ENCODE data around the gene CLIC4.
"Not testable (repeated sequence)": the region's sequence is repeated elsewhere in the genome, so short reads cannot be mapped to it uniquely, and the experiment has no call there.

Gene CLIC4

GRCh38 chr1:24820221-24820620 is 75.0 kb downstream of the CLIC4 start:
- DNase-seq (ENCODE audit: low read depth), result not testable (repeated sequence)

DNA sequence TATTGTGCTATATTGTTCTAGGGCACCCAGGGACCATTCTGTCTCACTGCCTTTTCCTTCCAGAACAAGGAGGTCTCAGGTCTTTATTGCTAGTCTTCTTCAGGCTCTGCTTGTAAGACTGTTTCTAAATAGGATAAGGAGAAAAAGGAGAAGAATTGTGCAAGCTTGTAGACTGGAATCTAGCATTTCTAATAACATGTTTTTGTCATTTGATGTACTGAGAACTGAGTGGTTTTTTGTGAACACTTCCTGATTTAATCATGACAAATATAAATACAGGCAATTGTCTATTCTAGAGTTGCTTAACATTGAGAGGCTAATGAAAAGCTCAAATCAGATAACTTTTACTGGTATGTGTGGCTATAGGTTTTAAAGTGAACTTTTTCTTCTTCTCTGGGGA is 77.6 kb downstream of the CLIC4 start:
- DNase-seq (ENCODE audit: low read depth), result no peak

DNA sequence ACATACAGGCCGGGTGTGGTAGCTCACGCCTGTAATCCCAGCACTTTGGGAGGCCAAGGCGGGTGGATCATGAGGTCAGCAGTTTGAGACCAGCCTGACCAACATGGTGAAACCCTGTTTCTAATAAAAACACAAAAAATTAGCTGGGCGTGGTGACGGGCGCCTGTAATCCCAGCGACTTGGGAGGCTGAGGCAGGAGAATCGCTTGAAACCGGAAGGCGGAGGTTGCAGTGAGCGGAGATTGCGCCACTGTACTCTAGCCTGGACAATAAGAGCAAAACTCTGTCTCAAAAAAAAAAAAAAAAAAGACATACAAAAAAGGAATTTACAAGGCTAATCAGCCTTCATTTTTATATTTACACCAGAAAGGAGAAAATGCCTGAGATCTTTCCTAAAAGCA is 78.2 kb downstream of the CLIC4 start:
- not testable (repeated sequence) for DNase-seq (ENCODE audit: low read depth)

DNA sequence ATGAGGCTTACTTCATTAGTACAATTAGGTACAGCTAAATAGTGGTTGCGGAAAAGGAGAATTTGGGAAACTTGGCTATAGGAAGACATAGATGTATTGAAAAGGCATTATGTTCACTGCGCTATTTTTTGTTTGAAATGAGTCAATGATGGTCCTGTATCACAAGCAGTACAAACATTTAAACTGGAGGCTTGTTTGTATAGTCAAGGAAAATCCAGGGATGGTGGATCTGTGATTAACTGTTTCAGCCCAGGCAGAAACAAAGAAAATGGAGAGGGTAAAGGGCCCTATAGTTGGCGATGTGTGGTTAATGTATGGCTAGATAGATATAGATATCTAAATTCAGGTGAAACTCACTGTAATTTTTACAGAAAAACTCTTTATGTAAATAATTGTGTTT is 79.9 kb downstream of the CLIC4 start:
- no peak for DNase-seq (ENCODE audit: low read depth)

DNA sequence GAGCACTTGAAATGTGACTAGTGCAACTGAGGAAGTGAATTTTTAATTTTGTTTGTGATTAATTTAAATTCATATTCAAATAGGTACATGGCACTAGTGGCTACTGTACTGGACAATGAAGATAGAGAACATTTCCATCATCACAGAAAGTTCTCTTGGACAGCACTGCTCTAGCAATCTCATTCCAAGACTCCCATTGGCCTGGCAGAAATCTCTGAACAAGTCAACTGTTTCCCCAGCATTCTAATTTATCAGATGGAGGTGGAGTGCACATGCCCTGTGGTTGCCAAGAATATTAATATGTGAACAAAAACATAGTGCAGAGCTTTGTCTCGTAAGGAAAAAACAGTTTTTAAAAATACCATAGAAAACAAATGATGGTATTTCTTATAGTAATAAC is 81.3 kb downstream of the CLIC4 start:
- no peak for DNase-seq (ENCODE audit: low read depth)

DNA sequence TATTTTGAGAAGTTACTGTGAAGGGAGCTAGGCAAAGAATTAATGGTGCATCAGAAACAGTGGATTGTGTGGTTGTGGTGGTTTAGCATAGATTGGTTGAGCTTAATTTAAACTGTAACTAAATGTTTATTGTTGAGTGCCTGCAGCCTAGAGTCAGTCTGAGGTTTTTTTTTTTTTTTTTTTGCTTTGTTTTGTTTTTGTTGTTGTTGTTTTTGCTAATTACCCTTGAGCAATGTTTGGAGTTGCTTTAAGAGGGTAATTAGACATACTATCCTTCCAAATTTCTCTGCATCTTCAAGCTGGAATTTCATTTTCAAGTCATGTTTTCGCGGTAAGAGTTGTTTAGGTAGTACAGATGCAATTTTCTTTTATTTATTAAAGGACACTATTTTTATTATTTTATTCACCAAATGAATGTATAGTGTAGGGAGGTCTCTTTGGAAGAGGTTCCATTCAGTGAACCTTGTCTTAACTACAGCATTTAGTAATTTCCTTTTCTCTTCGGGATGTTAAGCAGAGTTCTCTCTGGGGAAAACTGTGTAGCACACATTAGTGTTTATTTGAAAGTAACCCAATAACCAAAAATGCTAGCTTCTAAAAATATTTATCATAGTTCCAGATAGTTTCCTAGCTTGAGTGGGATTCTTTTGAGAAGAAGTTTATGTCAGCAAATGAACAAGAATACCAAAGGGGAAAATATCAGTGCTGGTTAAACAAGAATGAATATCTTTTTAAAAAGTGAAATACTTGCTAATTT is 82.3 kb downstream of the CLIC4 start:
- DNase-seq (ENCODE audit: low read depth), result no peak

- DNase-seq (ENCODE audit: low read depth), result no peak
These were observed 83.1 kb downstream of the CLIC4 start for GRCh38 chr1:24828183-24828886.

- no peak for DNase-seq (ENCODE audit: low read depth)
These were observed 83.6 kb downstream of the CLIC4 start for GRCh38 chr1:24828887-24829192.

- no peak for DNase-seq (ENCODE audit: low read depth)
These were observed 85.5 kb downstream of the CLIC4 start for GRCh38 chr1:24830680-24831272.

GRCh38 chr1:24841593-24841992 is 96.3 kb downstream of the CLIC4 start:
- DNase-seq (ENCODE audit: low read depth), result no peak

DNA sequence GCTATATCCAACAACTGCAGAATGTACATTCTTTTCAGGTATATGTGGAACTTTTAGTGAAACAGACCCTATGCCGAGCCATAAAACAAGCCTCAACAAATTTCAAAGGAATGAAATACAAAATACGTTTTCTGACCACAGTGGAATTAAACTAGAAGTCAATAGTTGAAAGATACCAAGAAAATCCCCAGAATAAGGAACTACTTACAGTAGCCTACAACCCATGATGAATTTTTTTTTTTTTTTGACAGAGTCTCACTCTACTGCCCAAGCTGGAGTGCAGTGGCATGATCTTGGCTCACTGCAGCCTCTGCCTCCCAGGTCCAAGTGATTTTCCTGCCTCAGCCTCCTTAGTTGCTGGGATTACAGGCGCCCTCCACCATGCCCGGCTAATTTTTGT is 101.4 kb downstream of the CLIC4 start:
- DNase-seq (ENCODE audit: low read depth), result no peak

DNA sequence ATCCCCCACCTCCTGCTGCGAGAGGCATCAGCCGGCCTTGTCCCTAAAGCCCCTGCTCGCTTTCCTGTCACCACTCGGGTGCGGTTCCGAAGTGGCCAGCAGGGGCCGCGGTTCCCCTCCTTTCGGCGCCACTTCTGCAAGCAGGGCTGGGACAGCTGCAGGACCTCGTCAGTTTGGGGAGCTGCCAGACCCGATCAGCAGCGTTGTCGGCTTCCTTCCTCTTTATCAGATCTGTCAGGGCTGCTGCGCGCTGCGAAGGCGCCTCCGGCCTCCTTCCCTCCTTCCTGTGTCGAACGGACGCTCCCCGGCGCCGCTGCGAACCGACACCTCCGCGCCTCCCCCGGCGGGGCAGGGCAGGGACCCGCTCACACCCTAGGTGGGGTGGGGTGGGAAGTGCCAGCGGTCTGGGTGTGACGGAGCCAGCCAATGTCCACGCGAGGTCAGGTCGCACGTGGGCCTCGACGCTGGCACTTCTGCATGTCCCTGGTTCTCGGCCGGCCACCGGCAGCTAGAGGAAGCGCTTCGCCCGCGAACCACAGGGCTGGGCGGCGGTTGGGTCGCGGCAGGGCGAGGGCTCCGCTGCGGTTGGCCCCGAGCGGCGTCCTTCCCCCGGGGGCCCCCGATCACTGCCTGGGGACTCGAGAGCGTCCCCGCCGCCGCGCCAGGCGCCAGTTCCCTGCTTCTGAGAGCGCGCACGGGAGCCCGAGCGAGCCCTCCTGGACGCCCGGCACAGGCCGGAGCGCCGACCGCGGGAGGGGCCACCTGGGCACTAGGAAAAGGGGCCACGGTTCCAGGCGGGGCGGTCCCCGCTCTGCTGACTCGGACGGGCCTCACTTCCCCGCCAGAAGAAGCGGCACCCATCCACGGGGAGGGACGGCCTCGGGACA is 103.0 kb downstream of the CLIC4 start:
- DNase-seq (ENCODE audit: low read depth), result peak; percentile 31

DNA sequence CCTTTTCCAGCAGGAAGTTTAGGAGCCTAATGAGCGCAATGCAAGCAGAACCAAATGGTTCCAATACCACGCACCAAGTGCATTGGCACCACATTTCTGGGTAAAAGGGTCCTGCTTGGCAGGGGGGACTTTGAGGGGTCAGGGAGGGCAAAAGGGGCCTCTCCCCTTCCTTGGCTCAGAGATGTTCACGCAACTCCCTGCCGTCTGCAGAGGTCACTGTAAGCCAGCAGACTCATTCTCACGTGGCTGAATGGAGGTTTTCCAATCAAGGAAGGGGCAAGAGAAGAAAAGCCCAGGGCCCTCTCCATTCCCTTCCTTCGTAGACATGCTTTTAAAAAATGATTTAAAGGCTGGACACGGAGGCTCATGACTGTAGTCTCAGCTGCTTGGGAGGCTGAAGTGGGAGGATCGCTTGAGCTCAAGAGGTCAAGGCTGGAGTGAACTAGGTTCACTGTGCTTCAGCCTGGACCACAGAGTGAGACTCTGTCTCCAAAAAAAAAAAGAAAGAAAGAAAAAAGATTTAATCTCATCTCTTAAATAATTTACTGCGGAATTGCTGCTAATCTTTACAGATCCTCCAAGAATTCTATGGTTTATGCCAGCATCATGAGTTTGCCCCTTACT is 104.5 kb downstream of the CLIC4 start:
- DNase-seq (ENCODE audit: low read depth), result no peak

DNA sequence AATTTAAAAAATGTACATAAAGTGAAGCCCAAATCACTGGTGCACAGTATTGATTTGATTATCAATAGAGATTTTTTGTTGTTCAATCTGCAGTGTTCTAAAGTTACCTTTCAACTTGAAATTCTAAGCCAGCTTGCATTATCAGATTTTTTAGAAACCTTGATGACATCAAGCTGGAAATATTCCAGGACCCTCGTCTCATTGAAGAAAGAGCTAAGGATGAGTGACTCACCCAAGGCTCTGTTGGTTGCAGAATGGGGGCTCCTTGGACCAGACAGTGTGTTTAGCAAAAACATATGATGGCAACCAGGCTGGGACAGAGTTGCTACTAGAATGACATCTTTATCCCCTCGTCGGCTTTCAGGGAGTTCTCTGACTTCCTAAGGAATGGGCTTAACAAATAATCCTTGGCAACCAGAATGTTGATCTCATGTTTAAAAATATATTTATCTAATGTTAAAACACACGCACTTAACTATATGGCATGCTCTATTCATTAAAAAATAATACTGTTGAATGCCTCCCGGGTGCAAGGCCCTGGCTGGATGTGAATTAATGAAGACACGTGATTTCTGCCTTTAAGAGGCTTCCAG is 105.2 kb downstream of the CLIC4 start:
- no peak for DNase-seq (ENCODE audit: low read depth)

DNA sequence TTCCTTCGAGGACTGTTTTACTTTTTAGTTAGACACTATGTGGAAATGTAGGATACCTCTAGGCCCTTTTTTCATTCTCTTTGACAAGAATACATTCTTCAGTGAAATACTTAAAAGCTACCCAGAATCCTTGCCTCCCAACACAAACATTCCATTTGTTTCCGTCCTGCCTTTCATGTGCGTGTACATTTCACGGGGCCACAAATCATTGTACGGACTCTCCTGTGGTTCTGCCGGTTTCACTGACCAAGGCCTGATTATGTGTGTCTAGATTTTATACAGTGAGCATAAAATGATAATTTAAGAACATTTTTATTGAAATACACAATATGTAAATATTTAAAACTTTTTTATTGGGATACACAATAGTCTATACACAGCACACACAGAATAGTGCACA is 108.4 kb downstream of the CLIC4 start:
- DNase-seq (ENCODE audit: low read depth), result no peak

DNA sequence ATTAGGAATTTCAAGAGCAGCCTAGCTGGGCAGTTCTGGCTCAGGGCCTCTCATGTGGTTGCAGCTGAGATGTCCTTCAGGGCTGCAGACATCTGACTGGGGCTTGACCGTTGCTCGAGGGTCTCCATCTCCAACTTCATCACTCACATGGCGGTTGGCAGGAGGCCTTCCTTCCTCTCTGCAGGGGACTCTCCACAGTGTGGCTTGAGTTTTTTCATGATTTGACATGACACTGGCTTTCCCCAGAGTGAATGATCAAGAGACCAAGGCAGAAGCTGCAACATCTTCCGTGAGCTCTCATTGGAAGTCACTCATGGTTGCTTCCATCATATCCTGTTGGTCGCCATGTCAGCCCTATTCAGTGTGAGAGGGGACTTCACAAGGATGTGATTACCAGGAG is 110.2 kb downstream of the CLIC4 start:
- DNase-seq (ENCODE audit: low read depth), result no peak

GRCh38 chr1:24856787-24857506 is 111.7 kb downstream of the CLIC4 start:
- DNase-seq (ENCODE audit: low read depth), result no peak

- DNase-seq (ENCODE audit: low read depth), result no peak
These were observed 112.4 kb downstream of the CLIC4 start for GRCh38 chr1:24857507-24858133.

- DNase-seq (ENCODE audit: low read depth), result no peak
These were observed 113.0 kb downstream of the CLIC4 start for GRCh38 chr1:24858277-24858676.
